GM19193 (cell line): Measurements from ENCODE around the gene OR8D2.

Experiments used
- POLR2A ChIP-seq: IDR thresholded peaks from 4 replicates; pipeline ENCODE4 v1.6.1; 2011; ENCODE audit not compliant: insufficient read depth, insufficient read length; ENCODE audit errors: extremely low read depth

The OR8D2 gene

GRCh38 chr11:124310721-124311120, 9.3 kb downstream of the OR8D2 start:
- no peak for TF ChIP-seq POLR2A

GRCh38 chr11:124307093-124307492, 12.9 kb downstream of the OR8D2 start:
- no peak for TF ChIP-seq POLR2A

- no peak for TF ChIP-seq POLR2A
These were observed 17.5 kb downstream of the OR8D2 start for GRCh38 chr11:124302347-124303125.

- TF ChIP-seq POLR2A = no peak
These were observed 18.4 kb downstream of the OR8D2 start for GRCh38 chr11:124301548-124301947.

- TF ChIP-seq POLR2A = no peak
These were observed 22.1 kb downstream of the OR8D2 start for GRCh38 chr11:124297921-124298320.

GRCh38 chr11:124296016-124296415, 24.0 kb downstream of the OR8D2 start:
- no peak for TF ChIP-seq POLR2A

GRCh38 chr11:124294687-124295086, 25.3 kb downstream of the OR8D2 start:
- no peak for TF ChIP-seq POLR2A

GRCh38 chr11:124285610-124286344, 34.2 kb downstream of the OR8D2 start:
- TF ChIP-seq POLR2A = no peak

GRCh38 chr11:124278261-124278660, 41.7 kb downstream of the OR8D2 start:
- TF ChIP-seq POLR2A = no peak

GRCh38 chr11:124277804-124278203, 42.2 kb downstream of the OR8D2 start:
- TF ChIP-seq POLR2A = no peak

- no peak for TF ChIP-seq POLR2A
These were observed 42.8 kb downstream of the OR8D2 start for GRCh38 chr11:124277207-124277606.

- no peak for TF ChIP-seq POLR2A
These were observed 43.9 kb downstream of the OR8D2 start for GRCh38 chr11:124276081-124276480.

- no peak for TF ChIP-seq POLR2A
These were observed 46.0 kb downstream of the OR8D2 start for GRCh38 chr11:124274000-124274399.
